Mucosa of gallbladder (tissue), 1 donor: ENCODE data around the gene USP3. TPM values are rescaled to one million over a fixed set of nuclear protein-coding genes. Genes with fewer than 3 reads are reported as not detected.

Experiments used
- DNase-seq: peaks from one replicate; pipeline ENCODE4 v3.0.0-alpha.2; 2020; ENCODE audit warnings: low spot score
- total RNA-seq: library from RNA; stranded (reverse); gene quantifications from one replicate; pipeline ENCODE4 v1.2.1, GENCODE V29; 2021
- donor health status: DM: no; HTN: no; CAD: no.

The USP3 gene
- total RNA-seq, 1 donor from 2014 or later: 81.2 TPM

- DNase-seq: no peak
These were observed 89.6 kb downstream of the USP3 start for GRCh38 chr15:63593705-63594671.

GRCh38 chr15:63595065-63595464 lies 90.7 kb downstream of the USP3 start:
- DNase-seq: no peak

- DNase-seq: no peak
These were observed 91.3 kb downstream of the USP3 start for GRCh38 chr15:63595688-63596087.

- DNase-seq: no peak
These were observed 92.3 kb downstream of the USP3 start for GRCh38 chr15:63596676-63597037.

DNA sequence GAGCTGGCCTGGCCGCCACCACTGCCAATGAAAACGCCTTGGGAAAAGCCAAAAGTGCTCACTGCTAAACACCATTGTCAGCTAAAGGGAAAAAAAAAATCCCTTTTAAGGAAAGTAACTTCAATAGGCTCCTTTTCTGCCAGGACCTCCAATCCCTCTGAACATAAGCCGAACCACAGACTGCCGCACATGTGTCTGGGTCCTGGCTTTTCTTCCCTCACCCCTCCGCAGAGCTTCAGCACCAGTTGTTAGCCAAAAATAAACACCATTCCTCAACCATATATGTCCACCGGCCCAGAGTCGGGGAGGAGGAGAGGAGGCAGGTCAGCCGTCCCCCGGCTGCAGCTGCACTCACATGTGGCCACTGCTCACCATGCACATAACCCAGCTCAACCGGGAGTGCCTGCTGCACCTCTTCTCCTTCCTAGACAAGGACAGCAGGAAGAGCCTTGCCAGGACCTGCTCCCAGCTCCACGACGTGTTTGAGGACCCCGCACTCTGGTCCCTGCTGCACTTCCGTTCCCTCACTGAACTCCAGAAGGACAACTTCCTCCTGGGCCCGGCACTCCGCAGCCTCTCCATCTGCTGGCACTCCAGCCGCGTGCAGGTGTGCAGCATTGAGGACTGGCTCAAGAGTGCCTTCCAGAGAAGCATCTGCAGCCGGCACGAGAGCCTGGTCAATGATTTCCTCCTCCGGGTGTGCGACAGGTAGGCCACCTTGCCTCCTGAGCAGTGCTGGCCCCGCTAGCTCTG lies 92.8 kb downstream of the USP3 start, which contains the start of gene FBXL22:
Gene FBXL22 (plus strand): TSS at position 350 of the 753 bp plus-strand sequence. CDS start 6 bp downstream, at position 356.
- DNase-seq: peak; percentile 60

DNA sequence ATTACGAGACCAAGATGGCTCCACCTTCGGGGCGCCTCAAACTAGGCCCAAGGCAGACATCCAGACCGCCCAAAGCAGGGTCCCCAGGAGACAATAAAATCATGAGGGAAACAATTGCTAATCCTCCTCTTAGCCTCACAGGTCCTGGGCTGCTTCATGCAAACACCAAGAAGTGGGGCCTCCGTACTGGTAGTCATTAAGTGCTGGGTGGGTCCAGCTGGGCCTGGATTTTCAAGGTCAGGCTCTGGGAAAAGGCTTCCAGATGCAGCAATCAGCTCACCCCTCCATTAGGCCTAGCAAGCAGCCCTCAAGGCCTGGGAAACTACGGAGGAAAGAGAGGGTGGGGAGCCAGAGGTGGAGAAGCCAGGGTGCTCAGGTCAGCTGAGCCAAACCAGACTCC lies 93.4 kb downstream of the USP3 start:
- DNase-seq: no peak

GRCh38 chr15:63598473-63599400 lies 94.3 kb downstream of the USP3 start:
- DNase-seq: peak; percentile 65

DNA sequence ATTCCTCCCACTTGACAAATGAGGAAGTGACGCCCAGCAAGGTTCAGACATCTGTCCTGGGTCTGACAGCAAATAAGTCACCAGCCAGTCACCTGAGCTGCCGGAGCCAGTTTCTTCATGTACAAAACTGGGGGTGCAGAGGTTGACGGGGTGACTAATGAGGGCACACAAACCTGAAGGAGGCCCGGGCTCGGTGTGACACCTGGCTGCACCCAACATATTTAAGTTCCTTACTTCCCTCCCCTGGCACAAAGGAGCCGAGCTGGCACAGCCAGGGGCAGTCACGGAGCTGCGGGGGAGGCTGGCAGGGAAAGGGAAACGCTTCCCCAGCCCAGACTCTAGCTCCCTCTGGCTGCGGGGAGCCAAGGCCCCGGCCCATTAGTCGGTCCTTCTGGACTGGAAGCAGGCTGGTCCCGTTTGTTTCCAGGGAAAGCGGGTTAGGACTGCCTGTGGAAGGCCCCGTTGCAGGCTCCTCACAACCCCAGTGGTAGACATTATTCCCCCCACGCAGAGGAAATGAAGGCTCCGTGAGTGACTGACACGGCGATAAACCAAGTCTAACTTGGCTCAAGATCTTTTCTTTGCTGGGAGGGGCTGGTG lies 95.1 kb downstream of the USP3 start:
- DNase-seq: peak; percentile 75

GRCh38 chr15:63600001-63600615 lies 95.7 kb downstream of the USP3 start:
- no peak for DNase-seq

DNA sequence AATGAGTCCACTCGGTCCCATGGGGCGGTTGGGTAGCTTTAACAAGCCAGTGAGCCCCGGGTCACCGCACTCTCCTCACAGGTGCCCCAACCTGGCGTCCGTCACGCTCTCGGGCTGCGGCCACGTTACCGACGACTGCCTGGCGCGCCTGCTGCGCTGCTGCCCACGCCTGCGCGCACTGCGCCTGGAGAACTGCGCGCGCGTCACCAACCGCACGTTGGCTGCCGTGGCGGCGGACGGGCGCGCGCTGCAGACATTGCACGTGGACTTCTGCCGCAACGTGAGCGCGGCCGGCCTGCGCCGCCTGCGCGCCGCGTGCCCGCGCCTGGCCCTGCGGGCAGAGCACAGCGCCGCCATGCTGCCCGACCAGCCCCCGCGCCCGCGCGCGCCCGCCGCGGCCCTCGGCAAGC lies 96.2 kb downstream of the USP3 start:
- peak; percentile 92 for DNase-seq

DNA sequence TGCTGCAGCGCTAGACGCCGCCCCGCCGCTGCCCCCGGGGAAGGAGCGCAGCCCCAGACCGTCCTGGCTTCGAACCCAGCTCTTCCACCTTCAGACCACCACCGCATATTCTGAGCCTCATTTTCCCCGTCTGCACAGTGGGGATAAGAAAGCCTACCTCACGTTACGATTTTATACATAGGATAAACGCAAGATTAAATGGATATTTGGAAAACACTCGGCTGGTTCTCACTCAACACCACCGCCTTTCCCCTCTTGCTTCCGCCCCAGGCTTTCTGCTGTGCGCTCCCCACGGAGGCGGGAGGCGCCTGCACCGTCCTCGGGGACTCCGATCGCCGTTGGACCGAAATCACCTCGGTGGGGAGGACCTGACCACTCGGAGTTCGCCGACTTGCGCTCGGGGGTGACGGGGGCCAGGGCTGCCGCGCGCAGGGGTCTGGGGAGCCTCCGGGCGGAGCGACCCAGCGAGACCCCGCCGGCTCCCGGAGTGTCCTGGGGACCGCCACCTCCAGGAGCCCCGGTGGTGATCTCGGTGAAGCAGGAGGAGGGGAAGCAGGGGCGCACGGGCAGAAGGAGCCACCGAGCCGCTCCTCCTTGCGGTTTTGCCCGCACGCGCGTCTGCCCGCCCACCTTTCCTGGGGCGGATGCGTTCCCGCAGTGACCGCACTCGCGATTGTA lies 96.8 kb downstream of the USP3 start:
- no peak for DNase-seq

GRCh38 chr15:63601704-63602185 lies 97.4 kb downstream of the USP3 start:
- no peak for DNase-seq

DNA sequence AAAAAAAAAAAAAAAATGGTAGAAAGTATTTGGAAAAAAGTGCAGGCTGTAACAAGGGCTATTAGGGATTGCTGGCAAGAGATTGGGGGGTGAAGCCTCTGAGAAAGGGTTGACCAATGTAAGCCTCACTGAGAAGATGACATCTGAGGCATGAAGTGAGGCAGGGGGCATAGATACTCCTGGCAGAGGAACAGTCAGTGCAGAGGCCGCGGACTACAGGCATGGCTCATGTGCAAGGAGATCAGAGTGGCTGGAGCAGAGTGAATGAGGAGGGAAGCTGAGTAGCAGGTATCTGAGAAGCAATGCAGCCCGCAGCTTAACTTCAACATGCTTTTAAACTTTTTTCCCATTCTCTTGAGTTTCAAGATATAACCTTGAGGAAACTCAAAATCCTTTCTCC lies 98.2 kb downstream of the USP3 start:
- DNase-seq: no peak

DNA sequence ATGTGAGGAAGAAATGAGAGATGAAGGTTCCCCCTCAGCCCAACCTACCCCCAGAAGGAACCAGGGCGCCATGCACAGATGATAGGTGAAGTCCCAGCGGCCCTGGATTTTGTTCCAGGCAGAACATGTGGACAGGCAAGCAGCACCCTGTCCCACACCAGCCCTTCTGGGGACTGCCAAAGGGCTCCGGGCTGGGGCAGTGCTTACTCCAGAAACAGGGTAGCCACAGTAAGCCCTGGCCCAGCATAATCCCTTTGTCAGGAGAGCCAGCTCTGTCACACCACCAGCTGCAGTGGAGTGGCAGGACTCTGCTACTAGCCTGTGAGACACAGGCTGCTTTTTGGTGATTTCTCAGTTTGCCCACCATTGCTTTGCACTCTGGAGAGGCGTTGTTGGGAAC lies 99.1 kb downstream of the USP3 start:
- no peak for DNase-seq

DNA sequence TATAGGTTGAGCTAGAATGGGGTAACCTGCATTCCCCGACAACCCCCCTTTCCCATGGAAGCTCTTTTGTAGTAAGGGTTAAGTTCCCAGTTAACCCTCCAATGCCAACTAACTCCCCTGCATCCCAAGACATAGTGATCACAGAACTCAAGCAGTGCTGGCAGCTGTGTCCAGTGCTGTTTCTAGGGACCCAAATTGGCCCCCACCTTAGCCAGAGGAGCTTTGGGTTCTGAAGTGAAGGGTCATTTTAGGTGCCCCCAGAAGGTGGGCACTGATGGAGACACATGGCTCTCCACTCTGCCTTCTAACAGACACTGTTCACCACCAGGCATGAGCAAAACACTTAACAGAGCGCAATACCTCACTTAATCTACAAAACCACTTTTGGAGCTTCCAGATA lies 99.9 kb downstream of the USP3 start:
- no peak for DNase-seq

DNA sequence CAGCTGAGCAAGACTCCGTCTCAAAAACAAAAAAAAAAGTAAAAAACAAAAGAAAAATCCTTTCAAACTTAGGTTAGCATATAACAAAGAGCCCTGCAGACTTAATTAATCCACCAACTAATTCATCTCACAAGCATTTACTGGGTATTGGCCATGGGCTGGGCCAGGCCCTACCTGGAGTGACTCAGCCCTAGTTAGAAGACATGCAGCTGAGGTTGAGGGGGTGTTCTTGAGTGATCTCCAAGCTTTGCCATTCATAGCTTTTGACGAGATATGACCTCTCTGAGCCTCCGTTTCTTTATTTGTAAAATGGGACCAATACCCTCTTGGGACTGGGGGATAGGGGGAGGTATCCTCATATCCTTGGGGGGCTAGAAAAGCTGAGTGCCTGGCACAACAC lies 100.6 kb downstream of the USP3 start:
- no peak for DNase-seq

DNA sequence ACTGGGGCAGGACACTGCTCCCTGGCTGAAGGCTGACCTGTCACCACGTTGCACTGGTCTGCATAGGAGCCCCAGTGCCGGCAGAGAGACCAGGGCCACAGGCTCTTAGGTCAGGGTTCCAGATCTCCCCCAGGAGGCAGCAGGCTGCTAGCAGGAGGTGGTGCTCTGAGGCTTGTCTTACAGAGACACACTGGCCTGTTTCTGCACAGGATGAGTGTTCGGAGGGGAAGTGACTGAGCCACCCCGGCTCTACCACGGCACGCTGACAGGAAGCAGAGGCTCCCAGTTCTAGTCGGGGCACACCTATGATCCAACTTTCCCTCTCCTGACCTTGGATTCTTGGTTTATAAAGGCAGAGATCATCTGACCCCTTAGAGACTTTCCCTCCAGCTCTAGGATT lies 101.4 kb downstream of the USP3 start:
- DNase-seq: no peak

- DNase-seq: no peak
These were observed 101.9 kb downstream of the USP3 start for GRCh38 chr15:63606308-63606707.

DNA sequence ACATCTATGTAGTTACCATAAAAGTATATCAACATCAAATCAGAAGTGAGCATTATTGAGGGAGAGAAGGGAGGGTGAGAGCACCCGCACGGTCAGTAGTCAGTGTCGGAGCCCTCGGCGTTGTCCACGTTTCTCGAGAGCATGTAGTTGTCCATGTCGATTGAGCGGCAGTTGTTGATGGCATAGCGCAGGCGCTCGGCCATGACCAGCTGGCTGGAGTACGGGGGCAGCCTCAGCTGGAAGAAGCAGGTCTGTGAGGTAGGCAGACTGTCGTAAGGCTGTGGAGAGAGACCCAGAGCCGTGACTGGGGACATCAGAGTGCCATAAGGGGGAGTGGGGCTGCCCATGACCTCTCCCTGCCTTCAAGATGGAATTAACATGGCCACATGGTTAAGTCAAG lies 104.6 kb downstream of the USP3 start:
- DNase-seq: no peak

DNA sequence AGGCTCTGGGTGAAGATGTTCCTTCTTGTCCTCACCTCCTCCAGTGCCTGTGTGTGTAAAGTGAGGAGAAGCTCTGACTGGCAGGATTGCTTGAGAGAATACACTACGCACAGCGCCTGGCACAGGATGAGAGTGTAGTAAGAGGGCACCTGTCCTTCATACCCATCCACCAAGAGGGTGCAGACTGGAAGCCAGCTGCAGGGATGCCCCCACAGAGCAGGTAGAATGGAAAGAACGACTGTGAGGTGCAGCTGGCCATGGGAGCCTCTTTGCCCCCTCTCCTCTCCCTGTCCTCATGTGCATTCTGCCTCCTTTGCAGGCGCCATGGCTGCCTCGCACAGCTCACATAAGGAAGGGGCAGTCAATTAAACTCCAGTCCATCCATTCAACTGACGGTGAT lies 105.1 kb downstream of the USP3 start:
- no peak for DNase-seq
